Subcutaneous adipose tissue (tissue), 4 donors: ENCODE results near the gene MLYCD. TPM values are rescaled to one million over a fixed set of nuclear protein-coding genes. Genes with fewer than 3 reads are reported as not detected.

Source experiments
- CTCF ChIP-seq: fragments of 450-650 bp; IDR thresholded peaks from one replicate; pipeline ENCODE4 v1.5.1; 2016; ENCODE audit warnings: low read depth, mild to moderate bottlenecking, control low read depth, antibody characterized with exemption, moderate library complexity
- total RNA-seq, 4 donors: library from RNA; depleted of rRNA; stranded (reverse); fragments of >200 nt; gene quantifications; one replicate each; pipeline ENCODE4 v1.1.0, GENCODE V29; 2016

MLYCD gene
- total RNA-seq, 4 donors from 2014 or later, result 10.0 to 30.9 (median 11.5) TPM

GRCh38 chr16:83936581-83937165 is 37.8 kb downstream of the MLYCD start:
- no peak for TF ChIP-seq CTCF

GRCh38 chr16:83937267-83937666 is 38.4 kb downstream of the MLYCD start:
- no peak for TF ChIP-seq CTCF

- TF ChIP-seq CTCF, result no peak
Measured at GRCh38 chr16:83937922-83938885, 39.3 kb downstream of the MLYCD start.

- TF ChIP-seq CTCF, result no peak
Measured at GRCh38 chr16:83939266-83939855, 40.4 kb downstream of the MLYCD start.

GRCh38 chr16:83940119-83940518 is 41.2 kb downstream of the MLYCD start:
- no peak for TF ChIP-seq CTCF

- TF ChIP-seq CTCF, result no peak
Measured at GRCh38 chr16:83940630-83941378, 41.9 kb downstream of the MLYCD start.

- TF ChIP-seq CTCF, result no peak
Measured at GRCh38 chr16:83942074-83942473, 43.2 kb downstream of the MLYCD start.
